HEK293 (cell line): ENCODE measurements around the gene FRMD5.

Source experiments
- CTCF ChIA-PET: fragments of 350-600 bp; formaldehyde crosslinking; extraction: SDS; loops from one replicate; lab custom pipeline; 2021; ENCODE audit warnings: antibody characterized with exemption; lab: Yijun Ruan, JAX
- POLR2A ChIA-PET: fragments of 300-600 bp; formaldehyde crosslinking; extraction: SDS; loops from one replicate; lab custom pipeline; 2020; ENCODE audit warnings: antibody characterized with exemption, inconsistent platforms; lab: Yijun Ruan, JAX
- H3K27ac ChIP-seq: fragments of 200-500 bp; sonication (Bioruptor generic); 2 replicates; pipeline ENCODE4 v1.5.1; 2014; ENCODE audit warnings: low read depth, low read length, control low read depth, inconsistent platforms; ENCODE audit errors: extremely low read depth
- H3K36me3 ChIP-seq, 2 experiments: fragments of 200-500 bp in 1 of 2; sonication (Bioruptor generic) in 1 of 2; 1 replicate in 1 of 2; 2 replicates in 1 of 2; pipeline ENCODE4 v1.5.1; 2014 to 2017; ENCODE audit warnings: inconsistent platforms in 2 of 2, low read length in 2 of 2; ENCODE audit not compliant: control insufficient read depth in 2 of 2, insufficient read depth in 1 of 2
- H3K4me1 ChIP-seq: fragments of 200-500 bp; sonication (Bioruptor generic); 2 replicates; pipeline ENCODE4 v1.5.1; 2014; ENCODE audit warnings: mild to moderate bottlenecking, low read length, inconsistent platforms; ENCODE audit not compliant: control insufficient read depth, insufficient read depth
- H3K4me3 ChIP-seq: 2 replicates; pipeline ENCODE4 v1.5.1; 2011; ENCODE audit warnings: low read depth, mild to moderate bottlenecking, control low read depth, low read length, moderate library complexity
- H3K9me3 ChIP-seq: fragments of 200-500 bp; sonication (Bioruptor generic); 2 replicates; pipeline ENCODE4 v1.5.1; 2014; ENCODE audit warnings: low read depth, low read length, inconsistent platforms; ENCODE audit not compliant: control insufficient read depth, insufficient read depth
- FEZF1 ChIP-seq: fragments of 450-650 bp; formaldehyde crosslinking; IDR thresholded peaks from 2 replicates; pipeline ENCODE4 v1.5.1; 2016; ENCODE audit warnings: missing biosample characterization, missing genetic modification characterization
- GLIS1 ChIP-seq: fragments of 450-650 bp; formaldehyde crosslinking; IDR thresholded peaks from 2 replicates; pipeline ENCODE4 v1.5.1; 2016; ENCODE audit warnings: missing biosample characterization, missing genetic modification characterization
- HOXD13 ChIP-seq: sonication (generic); formaldehyde crosslinking; IDR thresholded peaks from 2 replicates; pipeline ENCODE4 v1.8.0; 2022; ENCODE audit warnings: missing genetic modification reagents, borderline replicate concordance
- IKZF3 ChIP-seq: fragments of 450-650 bp; IDR thresholded peaks from 2 replicates; pipeline ENCODE4 v1.5.0; 2018; ENCODE audit warnings: missing biosample characterization, mild to moderate bottlenecking, missing genetic modification characterization, moderate library complexity
- OVOL3 ChIP-seq: fragments of 450-650 bp; formaldehyde crosslinking; IDR thresholded peaks from 2 replicates; pipeline ENCODE4 v1.5.1; 2016; ENCODE audit warnings: missing biosample characterization, missing genetic modification characterization
- TRIM28 ChIP-seq: IDR thresholded peaks from 2 replicates; pipeline ENCODE4 v1.6.1; 2011; ENCODE audit warnings: low read length, control low read depth, borderline replicate concordance
- WT1 ChIP-seq: fragments of 450-650 bp; formaldehyde crosslinking; IDR thresholded peaks from 2 replicates; pipeline ENCODE4 v1.5.1; 2016; ENCODE audit warnings: missing biosample characterization, missing genetic modification characterization
- ZFHX2 ChIP-seq: fragments of 450-650 bp; formaldehyde crosslinking; conservative IDR thresholded peaks from 2 replicates; pipeline ENCODE4 v1.5.1; 2016; ENCODE audit warnings: missing biosample characterization, missing genetic modification characterization
- ZFP69B ChIP-seq: fragments of 450-650 bp; formaldehyde crosslinking; IDR thresholded peaks from 2 replicates; pipeline ENCODE4 v1.5.1; 2016; ENCODE audit warnings: missing biosample characterization, missing genetic modification characterization
- ZNF138 ChIP-seq: fragments of 450-650 bp; formaldehyde crosslinking; IDR thresholded peaks from 2 replicates; pipeline ENCODE4 v1.5.1; 2016; ENCODE audit warnings: missing biosample characterization, missing genetic modification characterization, borderline replicate concordance
- ZNF157 ChIP-seq: fragments of 450-650 bp; formaldehyde crosslinking; IDR thresholded peaks from 2 replicates; pipeline ENCODE4 v1.5.1; 2016; ENCODE audit warnings: missing biosample characterization, missing genetic modification characterization
- ZNF169 ChIP-seq: fragments of 450-650 bp; formaldehyde crosslinking; IDR thresholded peaks from 2 replicates; pipeline ENCODE4 v1.5.1; 2016; ENCODE audit warnings: missing biosample characterization, missing genetic modification characterization
- ZNF266 ChIP-seq: fragments of 450-650 bp; formaldehyde crosslinking; IDR thresholded peaks from 2 replicates; pipeline ENCODE4 v1.5.1; 2016; ENCODE audit warnings: missing biosample characterization, missing genetic modification characterization, low read depth
- ZNF292 ChIP-seq: fragments of 450-650 bp; formaldehyde crosslinking; IDR thresholded peaks from 2 replicates; pipeline ENCODE4 v1.5.1; 2016; ENCODE audit warnings: low read depth, missing biosample characterization, missing genetic modification characterization, borderline replicate concordance
- ZNF324 ChIP-seq: fragments of 450-650 bp; formaldehyde crosslinking; IDR thresholded peaks from 2 replicates; pipeline ENCODE4 v1.5.1; 2016; ENCODE audit warnings: missing biosample characterization, missing genetic modification characterization
- ZNF341 ChIP-seq: fragments of 450-650 bp; formaldehyde crosslinking; IDR thresholded peaks from 2 replicates; pipeline ENCODE4; 2016; ENCODE audit warnings: low read depth, missing biosample characterization, missing genetic modification characterization
- ZNF404 ChIP-seq: fragments of 450-650 bp; formaldehyde crosslinking; IDR thresholded peaks from 2 replicates; pipeline ENCODE4 v1.5.1; 2017; ENCODE audit warnings: missing biosample characterization, missing genetic modification characterization
- ZNF426 ChIP-seq: fragments of 450-650 bp; formaldehyde crosslinking; IDR thresholded peaks from 2 replicates; pipeline ENCODE4 v1.5.1; 2017; ENCODE audit warnings: missing biosample characterization, missing genetic modification characterization, mild to moderate bottlenecking, inconsistent platforms, moderate library complexity
- ZNF473 ChIP-seq: fragments of 450-650 bp; formaldehyde crosslinking; IDR thresholded peaks from 2 replicates; pipeline ENCODE4 v1.5.1; 2017; ENCODE audit warnings: missing biosample characterization, missing genetic modification characterization
- ZNF514 ChIP-seq: fragments of 450-650 bp; formaldehyde crosslinking; IDR thresholded peaks from 2 replicates; pipeline ENCODE4 v1.5.1; 2016; ENCODE audit warnings: missing biosample characterization, missing genetic modification characterization
- ZNF629 ChIP-seq: fragments of 450-650 bp; formaldehyde crosslinking; IDR thresholded peaks from 2 replicates; pipeline ENCODE4 v1.5.1; 2017; ENCODE audit warnings: missing biosample characterization, missing genetic modification characterization
- ZNF785 ChIP-seq: fragments of 450-650 bp; formaldehyde crosslinking; IDR thresholded peaks from 2 replicates; pipeline ENCODE4 v1.5.1; 2016; ENCODE audit warnings: missing biosample characterization, missing genetic modification characterization
- ZSCAN18 ChIP-seq: fragments of 450-650 bp; formaldehyde crosslinking; IDR thresholded peaks from 2 replicates; pipeline ENCODE4 v1.5.1; 2016; ENCODE audit warnings: missing biosample characterization, missing genetic modification characterization
- TF ChIP-seq, protein P1 (sequence below): fragments of 450-650 bp; formaldehyde crosslinking; IDR thresholded peaks from 2 replicates; pipeline ENCODE4 v1.5.1; 2016; ENCODE audit warnings: missing biosample characterization, missing genetic modification characterization
- TF ChIP-seq, protein P2 (sequence below): fragments of 450-650 bp; formaldehyde crosslinking; conservative IDR thresholded peaks from 2 replicates; pipeline ENCODE4 v1.5.1; 2016; ENCODE audit warnings: low read depth, missing biosample characterization, missing genetic modification characterization

FRMD5 gene

GRCh38 chr15:44023176-44023575, 171.9 kb downstream of the FRMD5 start:
- Histone ChIP-seq H3K27ac (no peak overlapping the region), H3K36me3 (no peaks in the 10 kb centered on the region), H3K4me3 (no peak overlapping the region), H3K4me1 (no peaks in the 10 kb centered on the region), H3K9me3 (no peaks in the 10 kb centered on the region)
- ChIA-PET CTCF (interaction anchor here (0.6 to 0.7 kb wide), 2 partner anchors 22 to 85 kb away, joined by 3 to 4 read pairs; no protein-coding TSS in a partner anchor), POLR2A (no interaction called here)
- no peak for TF ChIP-seq ZSCAN18 (tag by site-specific recombination)
- TF ChIP-seq, protein P1, sequence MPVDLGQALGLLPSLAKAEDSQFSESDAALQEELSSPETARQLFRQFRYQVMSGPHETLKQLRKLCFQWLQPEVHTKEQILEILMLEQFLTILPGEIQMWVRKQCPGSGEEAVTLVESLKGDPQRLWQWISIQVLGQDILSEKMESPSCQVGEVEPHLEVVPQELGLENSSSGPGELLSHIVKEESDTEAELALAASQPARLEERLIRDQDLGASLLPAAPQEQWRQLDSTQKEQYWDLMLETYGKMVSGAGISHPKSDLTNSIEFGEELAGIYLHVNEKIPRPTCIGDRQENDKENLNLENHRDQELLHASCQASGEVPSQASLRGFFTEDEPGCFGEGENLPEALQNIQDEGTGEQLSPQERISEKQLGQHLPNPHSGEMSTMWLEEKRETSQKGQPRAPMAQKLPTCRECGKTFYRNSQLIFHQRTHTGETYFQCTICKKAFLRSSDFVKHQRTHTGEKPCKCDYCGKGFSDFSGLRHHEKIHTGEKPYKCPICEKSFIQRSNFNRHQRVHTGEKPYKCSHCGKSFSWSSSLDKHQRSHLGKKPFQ (tag by site-specific recombination), result no peak
- TF ChIP-seq ZNF473 (tag by site-specific recombination), result no peak
- no peak for TF ChIP-seq TRIM28

DNA sequence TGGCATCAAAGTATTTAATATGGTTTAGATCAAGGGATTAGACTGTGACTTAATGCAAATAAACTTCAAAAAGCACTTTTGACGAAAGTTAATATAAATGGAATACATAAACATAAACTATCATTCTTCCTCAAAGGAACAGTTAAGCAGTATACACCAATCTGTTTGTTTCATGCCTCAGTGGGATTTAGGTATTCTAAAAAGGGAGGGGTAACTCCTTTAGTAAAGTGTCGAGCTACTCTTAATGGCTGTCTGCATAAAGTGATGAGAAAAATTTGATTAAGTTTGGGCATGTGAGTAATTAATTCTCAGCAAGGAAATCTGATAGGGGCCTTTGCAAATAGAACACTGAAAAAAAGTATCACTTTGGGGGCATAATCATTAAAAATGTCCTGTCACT, 176.9 kb downstream of the FRMD5 start:
- no peak overlapping the region for H3K27ac ChIP-seq
- no peaks in the 10 kb centered on the region for H3K4me1 ChIP-seq
- POLR2A ChIA-PET, result interaction anchor here (0.7 kb wide), 1 partner anchor 20 kb away, joined by 6 read pairs; no protein-coding TSS in a partner anchor
- H3K36me3 ChIP-seq, result no peaks in the 10 kb centered on the region
- H3K9me3 ChIP-seq, result no peaks in the 10 kb centered on the region
- no peak for TF ChIP-seq ZNF785 (tag by site-specific recombination)
- no peak for TF ChIP-seq ZNF169 (tag by site-specific recombination)
- TF ChIP-seq FEZF1 (tag by site-specific recombination), result no peak
- no peak for TF ChIP-seq ZNF292 (tag by site-specific recombination)
- TF ChIP-seq HOXD13 (CRISPR knock-in tag), result no peak
- TF ChIP-seq ZNF629 (tag by site-specific recombination), result no peak
- no peak for TF ChIP-seq ZNF404 (tag by site-specific recombination)
- no peak for TF ChIP-seq ZNF157
- TF ChIP-seq WT1 (tag by site-specific recombination), result no peak
- TF ChIP-seq ZFHX2 (tag by site-specific recombination), result no peak
- no peak for TF ChIP-seq GLIS1 (tag by site-specific recombination)
- TF ChIP-seq IKZF3, result no peak
- TF ChIP-seq ZNF138 (tag by site-specific recombination), result no peak
- TF ChIP-seq ZNF426 (tag by site-specific recombination), result no peak
- no peak overlapping the region for H3K4me3 ChIP-seq
- CTCF ChIA-PET, result interaction anchor here (0.6 kb wide), 1 partner anchor 34 kb away, joined by 5 read pairs; no protein-coding TSS in a partner anchor

DNA sequence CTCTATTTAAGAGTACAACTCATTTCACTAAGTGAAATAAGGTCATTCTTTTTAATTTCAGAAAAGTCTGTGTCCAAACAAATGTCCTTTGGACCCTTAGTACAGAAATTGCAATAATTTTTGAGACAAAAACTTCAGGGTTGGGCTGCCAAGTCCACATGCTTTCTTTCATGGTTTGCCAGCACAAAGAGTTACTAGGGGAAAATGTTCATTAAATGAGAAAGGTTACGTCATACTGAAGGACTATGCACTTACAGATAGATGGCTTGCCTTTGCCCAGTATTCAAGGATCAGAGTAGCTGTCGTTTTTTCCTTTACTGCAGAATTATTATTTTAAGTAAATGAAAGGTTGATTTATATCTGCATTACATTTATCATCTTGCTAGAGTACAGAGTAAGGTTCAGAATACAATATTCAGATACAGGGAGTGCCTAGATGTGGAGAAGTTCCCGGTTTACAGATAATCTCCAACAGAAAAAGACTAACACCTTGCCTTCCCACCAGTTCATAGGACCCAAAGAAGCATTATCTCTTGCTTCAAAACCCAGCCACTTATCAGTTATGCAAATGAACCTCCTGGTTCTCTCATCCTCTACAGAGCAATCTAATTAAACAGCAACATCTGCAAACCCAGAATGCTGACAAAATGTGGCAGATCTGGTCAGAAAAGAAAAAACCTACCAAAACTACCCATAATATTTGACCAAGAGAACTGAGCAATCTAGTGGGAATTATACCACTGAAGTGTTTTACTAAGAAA, 179.3 kb downstream of the FRMD5 start:
- Histone ChIP-seq H3K27ac (no peak overlapping the region), H3K4me1 (peaks cover 3% of the 10 kb centered on the region; the same call in 1 of the 2 replicates), H3K9me3 (no peaks in the 10 kb centered on the region), H3K36me3 (no peaks in the 10 kb centered on the region), H3K4me3 (no peak overlapping the region)
- POLR2A ChIA-PET, result no interaction called here
- CTCF ChIA-PET, result no interaction called here
- TF ChIP-seq, protein P2, sequence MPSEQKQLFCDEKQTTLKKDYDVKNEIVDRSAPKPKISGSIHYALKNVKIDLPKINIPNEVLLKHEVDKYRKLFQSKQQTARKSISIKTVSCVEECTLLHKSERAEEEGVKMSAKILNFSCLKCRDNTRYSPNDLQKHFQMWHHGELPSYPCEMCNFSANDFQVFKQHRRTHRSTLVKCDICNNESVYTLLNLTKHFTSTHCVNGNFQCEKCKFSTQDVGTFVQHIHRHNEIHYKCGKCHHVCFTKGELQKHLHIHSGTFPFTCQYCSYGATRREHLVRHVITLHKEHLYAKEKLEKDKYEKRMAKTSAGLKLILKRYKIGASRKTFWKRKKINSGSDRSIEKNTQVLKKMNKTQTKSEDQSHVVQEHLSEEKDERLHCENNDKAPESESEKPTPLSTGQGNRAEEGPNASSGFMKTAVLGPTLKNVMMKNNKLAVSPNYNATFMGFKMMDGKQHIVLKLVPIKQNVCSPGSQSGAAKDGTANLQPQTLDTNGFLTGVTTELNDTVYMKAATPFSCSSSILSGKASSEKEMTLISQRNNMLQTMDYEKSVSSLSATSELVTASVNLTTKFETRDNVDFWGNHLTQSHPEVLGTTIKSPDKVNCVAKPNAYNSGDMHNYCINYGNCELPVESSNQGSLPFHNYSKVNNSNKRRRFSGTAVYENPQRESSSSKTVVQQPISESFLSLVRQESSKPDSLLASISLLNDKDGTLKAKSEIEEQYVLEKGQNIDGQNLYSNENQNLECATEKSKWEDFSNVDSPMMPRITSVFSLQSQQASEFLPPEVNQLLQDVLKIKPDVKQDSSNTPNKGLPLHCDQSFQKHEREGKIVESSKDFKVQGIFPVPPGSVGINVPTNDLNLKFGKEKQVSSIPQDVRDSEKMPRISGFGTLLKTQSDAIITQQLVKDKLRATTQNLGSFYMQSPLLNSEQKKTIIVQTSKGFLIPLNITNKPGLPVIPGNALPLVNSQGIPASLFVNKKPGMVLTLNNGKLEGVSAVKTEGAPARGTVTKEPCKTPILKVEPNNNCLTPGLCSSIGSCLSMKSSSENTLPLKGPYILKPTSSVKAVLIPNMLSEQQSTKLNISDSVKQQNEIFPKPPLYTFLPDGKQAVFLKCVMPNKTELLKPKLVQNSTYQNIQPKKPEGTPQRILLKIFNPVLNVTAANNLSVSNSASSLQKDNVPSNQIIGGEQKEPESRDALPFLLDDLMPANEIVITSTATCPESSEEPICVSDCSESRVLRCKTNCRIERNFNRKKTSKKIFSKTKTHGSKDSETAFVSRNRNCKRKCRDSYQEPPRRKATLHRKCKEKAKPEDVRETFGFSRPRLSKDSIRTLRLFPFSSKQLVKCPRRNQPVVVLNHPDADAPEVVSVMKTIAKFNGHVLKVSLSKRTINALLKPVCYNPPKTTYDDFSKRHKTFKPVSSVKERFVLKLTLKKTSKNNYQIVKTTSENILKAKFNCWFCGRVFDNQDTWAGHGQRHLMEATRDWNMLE (tag by site-specific recombination), result no peak
- TF ChIP-seq OVOL3 (no peak), ZNF266 (tag by site-specific recombination) (no peak), ZNF341 (no peak), ZNF514 (no peak), ZNF138 (tag by site-specific recombination) (no peak), ZNF157 (no peak), ZNF324 (tag by site-specific recombination) (no peak), ZFP69B (tag by site-specific recombination) (no peak)
